SU-DHL-6 (cell line): ENCODE results near the gene PSME2.

Experiments used
- EZH2phosphoT487 ChIP-seq: fragments of 200-600 bp; sonication (generic), shearing (Covaris generic); conservative IDR thresholded peaks from 2 replicates; pipeline ENCODE4 v1.6.1; 2018; ENCODE audit warnings: mild to moderate bottlenecking, antibody characterized with exemption, low read length, moderate library complexity, mixed read lengths
- TF ChIP-seq, protein P1 (sequence below): fragments of 200-600 bp; sonication (generic); IDR thresholded peaks from one replicate; pipeline ENCODE4 v1.5.1; 2017; ENCODE audit warnings: antibody characterized with exemption, mild to moderate bottlenecking, low read length, moderate library complexity; ENCODE audit not compliant: insufficient read depth, poor library complexity, severe bottlenecking

DNA sequence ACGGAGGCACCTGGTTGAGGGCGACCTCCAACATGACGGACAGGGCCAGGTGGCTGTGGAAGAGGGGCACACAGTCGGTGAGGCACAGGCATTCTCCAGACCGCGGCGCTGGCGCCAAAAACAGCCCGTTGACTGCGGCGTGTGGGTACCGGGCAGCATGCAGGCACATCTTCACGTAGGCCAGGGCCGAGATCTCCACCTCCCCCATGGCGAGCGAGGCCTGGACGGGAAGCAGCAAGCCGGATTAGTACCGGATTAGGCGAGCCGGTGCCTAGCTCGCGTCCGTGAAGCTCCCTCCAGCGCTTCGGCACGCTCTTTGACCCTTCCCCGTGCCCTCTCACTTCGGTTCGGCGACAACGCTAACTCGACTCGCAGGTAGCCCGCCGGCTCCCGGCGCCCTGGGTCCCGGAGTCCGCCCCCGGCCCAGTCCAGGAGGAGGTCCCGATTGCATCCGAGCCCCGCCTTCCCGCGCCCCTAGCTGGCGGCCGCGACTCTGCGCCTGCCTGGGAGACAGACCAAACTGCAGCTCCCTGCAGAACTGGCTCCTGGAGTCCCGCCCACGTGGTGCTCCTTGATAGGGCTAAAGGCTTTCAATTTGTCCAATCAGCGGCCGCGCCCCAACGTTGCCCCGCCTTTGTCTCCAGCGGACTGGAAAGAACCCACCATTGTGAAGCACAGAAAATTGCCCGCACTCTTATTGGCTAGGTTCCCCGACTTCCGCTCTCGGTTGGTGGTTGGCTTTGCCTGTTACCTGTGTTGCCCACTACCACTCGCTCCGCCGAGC, 5.1 kb downstream of the PSME2 start, which contains the start of gene EMC9:
- TF ChIP-seq, protein P1, sequence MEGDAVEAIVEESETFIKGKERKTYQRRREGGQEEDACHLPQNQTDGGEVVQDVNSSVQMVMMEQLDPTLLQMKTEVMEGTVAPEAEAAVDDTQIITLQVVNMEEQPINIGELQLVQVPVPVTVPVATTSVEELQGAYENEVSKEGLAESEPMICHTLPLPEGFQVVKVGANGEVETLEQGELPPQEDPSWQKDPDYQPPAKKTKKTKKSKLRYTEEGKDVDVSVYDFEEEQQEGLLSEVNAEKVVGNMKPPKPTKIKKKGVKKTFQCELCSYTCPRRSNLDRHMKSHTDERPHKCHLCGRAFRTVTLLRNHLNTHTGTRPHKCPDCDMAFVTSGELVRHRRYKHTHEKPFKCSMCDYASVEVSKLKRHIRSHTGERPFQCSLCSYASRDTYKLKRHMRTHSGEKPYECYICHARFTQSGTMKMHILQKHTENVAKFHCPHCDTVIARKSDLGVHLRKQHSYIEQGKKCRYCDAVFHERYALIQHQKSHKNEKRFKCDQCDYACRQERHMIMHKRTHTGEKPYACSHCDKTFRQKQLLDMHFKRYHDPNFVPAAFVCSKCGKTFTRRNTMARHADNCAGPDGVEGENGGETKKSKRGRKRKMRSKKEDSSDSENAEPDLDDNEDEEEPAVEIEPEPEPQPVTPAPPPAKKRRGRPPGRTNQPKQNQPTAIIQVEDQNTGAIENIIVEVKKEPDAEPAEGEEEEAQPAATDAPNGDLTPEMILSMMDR = no peak
- TF ChIP-seq EZH2phosphoT487 = no peak
